Ovary (tissue), 3 donors: ENCODE data around the gene IL17A.
"Not testable (repeated sequence)": the region's sequence is repeated elsewhere in the genome, so short reads cannot be mapped to it uniquely, and the experiment has no call there.

Experiments used
- EP300 ChIP-seq: sonication (generic); formaldehyde crosslinking; IDR thresholded peaks from one replicate; pipeline ENCODE4 v1.6.1; 2017; ENCODE audit warnings: antibody characterized with exemption
- POLR2A ChIP-seq: fragments of 450-650 bp; IDR thresholded peaks from one replicate; pipeline ENCODE4 v1.6.1; 2017; ENCODE audit warnings: antibody characterized with exemption, mild to moderate bottlenecking, moderate library complexity
- TF ChIP-seq, protein P1 (sequence below), 3 donors: fragments of 450-650 bp in 2 of 3; fragments of 200-600 bp in 1 of 3; IDR thresholded peaks; one replicate each; pipeline versions ENCODE4 v1.5.1 to v1.8.0; 2016 to 2022; ENCODE audit warnings: antibody characterized with exemption in 3 of 3, mild to moderate bottlenecking in 1 of 3
- donor health status: DM: no; HTN: no; CAD: no.

DNA sequence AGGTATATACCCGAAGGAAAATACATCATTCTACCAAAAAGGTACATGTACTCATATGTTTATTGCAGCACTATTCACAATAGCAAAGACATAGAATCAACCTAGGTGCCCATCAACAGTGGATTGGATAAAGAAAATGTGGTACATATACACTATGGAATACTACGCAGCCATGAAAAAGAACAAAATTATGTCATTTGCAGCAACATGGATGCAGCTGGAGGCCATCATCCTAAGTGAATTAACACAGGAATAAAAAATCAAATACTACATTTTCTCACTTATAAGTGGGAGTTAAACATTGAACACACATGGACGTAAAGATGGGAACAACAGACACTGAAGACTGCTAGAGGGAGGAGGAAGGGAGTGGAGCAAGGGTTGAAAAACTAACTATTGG lies 17.8 kb upstream of the IL17A start:
- TF ChIP-seq, protein P1, sequence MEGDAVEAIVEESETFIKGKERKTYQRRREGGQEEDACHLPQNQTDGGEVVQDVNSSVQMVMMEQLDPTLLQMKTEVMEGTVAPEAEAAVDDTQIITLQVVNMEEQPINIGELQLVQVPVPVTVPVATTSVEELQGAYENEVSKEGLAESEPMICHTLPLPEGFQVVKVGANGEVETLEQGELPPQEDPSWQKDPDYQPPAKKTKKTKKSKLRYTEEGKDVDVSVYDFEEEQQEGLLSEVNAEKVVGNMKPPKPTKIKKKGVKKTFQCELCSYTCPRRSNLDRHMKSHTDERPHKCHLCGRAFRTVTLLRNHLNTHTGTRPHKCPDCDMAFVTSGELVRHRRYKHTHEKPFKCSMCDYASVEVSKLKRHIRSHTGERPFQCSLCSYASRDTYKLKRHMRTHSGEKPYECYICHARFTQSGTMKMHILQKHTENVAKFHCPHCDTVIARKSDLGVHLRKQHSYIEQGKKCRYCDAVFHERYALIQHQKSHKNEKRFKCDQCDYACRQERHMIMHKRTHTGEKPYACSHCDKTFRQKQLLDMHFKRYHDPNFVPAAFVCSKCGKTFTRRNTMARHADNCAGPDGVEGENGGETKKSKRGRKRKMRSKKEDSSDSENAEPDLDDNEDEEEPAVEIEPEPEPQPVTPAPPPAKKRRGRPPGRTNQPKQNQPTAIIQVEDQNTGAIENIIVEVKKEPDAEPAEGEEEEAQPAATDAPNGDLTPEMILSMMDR (IDR thresholded peaks at IDR 0.05) = not testable (repeated sequence)
- TF ChIP-seq POLR2A, EP300: not testable (repeated sequence)
